Gastrocnemius medialis (tissue), 4 donors: Measurements from ENCODE around the gene AHDC1.

Experiments
- POLR2A ChIP-seq, 2 donors: fragments of 450-650 bp; IDR thresholded peaks; one replicate each; pipeline ENCODE4 v1.6.1; 2017; ENCODE audit warnings: antibody characterized with exemption in 2 of 2, mild to moderate bottlenecking in 2 of 2, moderate library complexity in 2 of 2
- TF ChIP-seq, protein P1 (sequence below), 5 experiments: fragments of 450-650 bp in 3 of 5; fragments of 200-600 bp in 2 of 5; sonication (generic) in 2 of 5; IDR thresholded peaks in 4 of 5; conservative IDR thresholded peaks in 1 of 5; 1 replicate in 4 of 5; 2 replicates in 1 of 5; pipeline ENCODE4 v1.5.1; 2016 to 2019; ENCODE audit warnings: antibody characterized with exemption in 5 of 5, mild to moderate bottlenecking in 3 of 5, moderate library complexity in 3 of 5

DNA sequence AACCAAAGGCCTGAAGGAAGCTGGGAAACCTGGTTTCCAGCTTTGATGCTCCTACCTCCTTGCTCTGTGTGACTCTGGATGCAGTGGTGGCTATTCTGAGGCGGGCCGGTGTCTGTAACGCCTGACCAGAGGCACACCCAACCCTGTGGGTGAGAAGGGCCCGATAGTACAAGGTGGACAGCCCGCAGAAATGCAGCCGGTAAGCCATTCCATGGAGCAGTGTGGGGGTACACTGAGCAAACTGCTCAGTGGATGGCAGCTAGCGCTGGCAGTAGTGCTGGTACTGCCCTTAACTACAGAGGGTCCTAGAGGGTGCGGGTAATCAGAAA lies 36.0 kb downstream of the AHDC1 start:
- TF ChIP-seq, protein P1, sequence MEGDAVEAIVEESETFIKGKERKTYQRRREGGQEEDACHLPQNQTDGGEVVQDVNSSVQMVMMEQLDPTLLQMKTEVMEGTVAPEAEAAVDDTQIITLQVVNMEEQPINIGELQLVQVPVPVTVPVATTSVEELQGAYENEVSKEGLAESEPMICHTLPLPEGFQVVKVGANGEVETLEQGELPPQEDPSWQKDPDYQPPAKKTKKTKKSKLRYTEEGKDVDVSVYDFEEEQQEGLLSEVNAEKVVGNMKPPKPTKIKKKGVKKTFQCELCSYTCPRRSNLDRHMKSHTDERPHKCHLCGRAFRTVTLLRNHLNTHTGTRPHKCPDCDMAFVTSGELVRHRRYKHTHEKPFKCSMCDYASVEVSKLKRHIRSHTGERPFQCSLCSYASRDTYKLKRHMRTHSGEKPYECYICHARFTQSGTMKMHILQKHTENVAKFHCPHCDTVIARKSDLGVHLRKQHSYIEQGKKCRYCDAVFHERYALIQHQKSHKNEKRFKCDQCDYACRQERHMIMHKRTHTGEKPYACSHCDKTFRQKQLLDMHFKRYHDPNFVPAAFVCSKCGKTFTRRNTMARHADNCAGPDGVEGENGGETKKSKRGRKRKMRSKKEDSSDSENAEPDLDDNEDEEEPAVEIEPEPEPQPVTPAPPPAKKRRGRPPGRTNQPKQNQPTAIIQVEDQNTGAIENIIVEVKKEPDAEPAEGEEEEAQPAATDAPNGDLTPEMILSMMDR (IDR thresholded peaks at IDR 0.05 in 4 of 5, conservative IDR thresholded peaks at IDR 0.05 in 1 of 5), result no peak
- TF ChIP-seq POLR2A (IDR thresholded peaks at IDR 0.05), result no peak
